Stimulated activated CD8-positive, alpha-beta memory T cell treated with anti-CD3 and anti-CD28 coated beads, Interleukin-4, amount 100 ng/mL, for 48 hours (primary cell): ENCODE data around the gene TTF1.

Experiments used
- DNase-seq: peaks from one replicate; pipeline ENCODE4 v3.0.0-alpha.2; 2020

Gene TTF1

DNA sequence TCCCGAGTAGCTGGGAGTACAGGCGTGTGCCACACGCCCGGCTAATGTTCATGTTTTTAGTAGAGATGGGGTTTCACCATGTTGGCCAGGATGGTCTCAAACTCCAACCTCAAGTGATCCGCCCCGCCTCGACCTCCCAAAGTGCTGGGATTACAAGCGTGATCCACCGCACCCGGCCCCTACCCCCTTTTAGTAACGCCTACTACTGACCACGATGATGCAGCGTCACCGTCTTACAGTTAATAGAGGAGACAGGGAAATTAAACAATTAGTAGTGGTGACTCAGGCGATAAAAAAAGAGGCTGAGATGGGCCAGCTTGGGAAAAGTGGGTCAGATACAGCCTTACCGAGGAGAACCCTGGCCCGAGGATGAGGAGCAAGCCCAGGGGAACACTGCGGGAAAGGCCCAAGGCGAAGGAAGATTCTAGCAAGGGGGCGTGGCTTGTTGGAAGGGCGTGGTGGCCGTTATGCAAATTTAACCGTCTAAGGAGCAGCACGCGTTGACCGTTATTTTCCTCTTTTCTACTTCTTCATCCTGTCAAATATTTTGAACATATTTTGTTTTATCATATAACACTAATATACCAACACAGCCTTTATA, 50.2 kb downstream of the TTF1 start:
- DNase-seq: no peak

DNA sequence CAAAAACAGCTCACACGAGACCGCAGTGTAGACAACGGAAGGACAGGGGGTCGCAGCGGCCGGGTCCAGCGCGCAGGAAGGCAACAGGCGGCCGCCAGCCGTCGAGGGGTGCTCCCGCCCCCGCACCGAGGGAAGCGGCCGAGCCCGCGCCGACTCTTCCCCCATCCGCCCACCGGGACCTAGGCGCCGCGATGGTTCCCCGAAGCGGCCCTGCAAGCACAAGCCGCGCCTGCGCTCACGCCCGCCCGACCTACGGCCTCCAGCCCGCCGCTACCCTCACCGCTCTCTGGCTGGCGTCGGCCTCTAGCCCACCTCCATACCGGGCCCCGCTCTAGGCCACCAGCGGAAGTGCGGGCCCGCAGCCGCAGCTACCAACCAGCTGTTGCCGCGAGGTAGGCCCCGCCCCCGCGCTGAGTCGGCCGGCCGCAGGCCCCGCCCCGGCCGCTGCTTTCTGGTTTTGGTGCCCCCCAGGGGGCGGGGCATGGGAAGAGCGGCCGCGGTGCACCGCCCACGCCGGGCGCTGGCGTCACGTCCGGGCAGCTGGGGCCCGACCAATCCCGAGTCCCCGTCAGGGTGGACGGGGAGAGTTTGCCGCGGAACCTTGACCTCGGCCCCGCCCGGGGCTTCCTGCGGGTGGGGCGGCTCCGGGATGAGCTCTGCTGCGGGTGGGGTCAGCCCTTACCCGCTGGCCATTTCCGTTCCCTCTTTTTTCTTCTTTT, 51.8 kb downstream of the TTF1 start, which contains the start of gene SETX:
SETX (minus strand) TSS at position 350 of the 719 bp plus-strand sequence. CDS start 5,558 bp downstream, outside the sequence.
- peak; percentile 98 for DNase-seq

DNA sequence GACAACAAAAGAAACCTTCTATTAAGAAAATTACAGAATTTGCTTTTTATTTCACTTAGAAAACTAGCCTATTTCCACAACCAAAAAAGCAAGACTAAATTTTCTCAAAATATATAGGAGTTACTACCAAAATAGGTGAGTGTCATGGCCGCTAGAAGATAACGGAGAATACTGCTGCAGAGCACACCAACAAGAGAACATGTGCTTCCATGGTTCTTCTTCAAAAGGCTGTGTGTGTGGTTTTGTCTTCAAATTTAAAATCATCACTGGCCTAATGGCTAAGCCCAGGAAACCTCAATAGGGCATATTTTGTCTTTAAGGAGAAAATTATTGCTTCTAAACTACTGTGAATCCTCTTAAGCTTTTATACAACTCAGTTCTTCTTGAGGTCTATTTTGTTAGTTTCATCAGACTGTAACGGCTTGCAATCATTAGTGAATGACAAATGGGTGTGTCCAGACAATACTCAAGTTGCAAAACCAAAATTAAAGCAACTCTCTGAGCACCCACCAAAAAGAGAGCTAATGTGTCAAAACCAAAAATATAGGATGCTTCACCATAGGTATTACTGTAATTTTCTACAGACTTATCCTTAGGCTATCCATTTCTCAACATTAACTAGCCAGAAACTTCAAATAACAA, 55.1 kb downstream of the TTF1 start:
- no peak for DNase-seq

DNA sequence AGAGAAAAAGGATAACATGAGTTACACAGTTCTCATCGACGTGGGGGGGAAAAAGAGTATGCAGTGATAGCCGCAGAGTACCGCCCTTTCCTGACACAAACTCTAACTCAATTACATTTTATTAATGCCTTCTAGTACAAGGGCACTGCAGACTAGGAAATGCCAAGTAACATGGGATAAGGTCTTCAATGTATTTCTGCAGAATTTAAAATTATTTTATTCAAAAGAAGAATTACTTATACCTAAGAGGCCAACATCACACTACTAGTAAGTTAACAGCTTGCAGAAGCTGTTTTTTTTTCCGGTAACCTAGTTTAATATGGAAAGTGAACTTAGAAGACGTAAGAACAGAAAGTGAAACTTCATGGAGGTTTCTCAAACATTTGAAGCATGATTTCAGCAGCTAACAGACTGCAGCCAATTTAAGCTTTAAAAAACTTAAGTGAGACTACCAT, 55.8 kb downstream of the TTF1 start:
- peak; percentile 37 for DNase-seq

DNA sequence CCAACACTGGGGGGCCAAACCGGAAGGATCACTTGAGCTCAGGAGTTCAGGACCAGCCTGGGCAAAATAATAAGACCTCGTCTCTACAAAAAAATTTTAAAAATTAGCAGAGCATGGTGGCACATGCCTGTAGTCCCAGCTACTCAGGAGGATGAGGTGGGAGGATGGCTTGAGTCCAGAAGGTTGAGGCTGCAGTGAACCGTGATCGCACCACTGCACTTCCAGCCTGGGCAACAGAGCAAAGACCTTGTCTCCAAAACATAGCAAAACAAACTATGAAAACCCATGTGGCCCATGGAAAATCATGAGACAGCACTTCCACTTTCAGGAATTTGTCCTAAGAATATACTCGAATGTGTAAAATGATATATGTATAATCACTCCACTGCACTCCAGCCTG, 58.0 kb downstream of the TTF1 start:
- DNase-seq: no peak

DNA sequence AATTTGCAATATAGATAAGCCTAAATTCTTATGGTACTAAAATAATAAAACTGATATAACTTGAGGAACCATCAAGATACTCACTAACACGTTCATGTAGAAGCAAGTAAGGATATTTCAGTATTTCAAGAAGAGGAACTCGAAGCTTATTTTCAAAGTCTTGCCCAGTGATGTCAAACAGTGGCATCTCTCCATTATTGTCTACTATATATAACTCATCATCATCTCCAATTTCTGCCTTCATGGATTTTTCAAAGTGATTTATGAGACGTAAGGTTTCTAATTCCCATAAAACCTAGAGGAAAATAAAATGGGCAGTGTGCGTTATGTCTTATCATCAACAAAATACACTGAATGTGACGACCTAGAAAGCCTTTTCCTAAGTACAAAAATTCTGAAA, 60.5 kb downstream of the TTF1 start:
- DNase-seq: no peak

DNA sequence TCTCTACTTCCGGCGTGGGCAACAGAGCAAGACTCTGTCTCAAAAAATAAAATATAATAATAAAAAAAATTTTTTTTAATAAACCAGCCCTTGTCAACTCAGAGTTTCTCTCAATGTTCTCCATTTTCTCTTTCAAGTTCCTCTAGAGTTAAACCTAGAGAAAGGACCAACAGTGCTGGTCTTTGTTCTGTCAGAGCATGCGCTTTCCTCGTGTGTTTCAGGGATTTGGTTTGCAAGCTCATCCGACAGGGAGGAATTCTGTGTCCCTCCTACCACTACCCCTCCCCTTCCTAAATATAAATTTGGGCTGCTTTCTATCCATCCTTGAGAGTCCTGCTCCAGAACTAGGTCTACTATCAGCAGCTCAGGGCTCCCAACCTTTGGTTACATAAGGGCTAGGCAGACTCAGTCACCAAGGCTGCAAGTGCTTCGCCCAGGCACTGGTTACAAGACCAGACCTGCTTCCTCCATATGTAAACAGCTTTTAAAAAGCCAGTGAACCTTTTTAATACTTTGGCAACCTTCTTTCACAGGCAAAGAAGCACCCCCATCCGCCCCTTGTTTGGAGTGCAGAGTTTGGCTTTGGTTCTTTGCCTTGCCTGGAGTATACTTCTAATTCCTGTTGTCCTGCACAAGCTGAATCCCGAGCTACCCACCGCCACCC, 65.3 kb downstream of the TTF1 start:
- DNase-seq: no peak

DNA sequence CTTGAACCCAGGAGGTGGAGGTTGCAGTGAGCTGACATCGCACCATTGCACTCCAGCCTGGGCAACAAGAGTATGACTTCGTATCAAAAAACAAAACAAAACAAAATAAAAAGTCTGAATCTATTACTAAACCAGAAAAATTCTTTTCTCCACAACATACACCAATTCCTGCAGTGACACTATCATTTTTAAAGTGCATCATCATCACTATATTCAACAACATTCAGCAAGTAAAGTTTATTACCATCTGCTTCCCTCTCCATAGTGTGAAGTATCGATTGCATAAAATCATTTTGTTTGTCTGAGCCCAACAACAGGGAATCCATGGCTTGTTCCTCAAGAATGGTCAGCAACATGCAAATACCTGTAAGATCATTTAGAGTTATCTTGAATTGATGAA, 72.3 kb downstream of the TTF1 start:
- DNase-seq: no peak

DNA sequence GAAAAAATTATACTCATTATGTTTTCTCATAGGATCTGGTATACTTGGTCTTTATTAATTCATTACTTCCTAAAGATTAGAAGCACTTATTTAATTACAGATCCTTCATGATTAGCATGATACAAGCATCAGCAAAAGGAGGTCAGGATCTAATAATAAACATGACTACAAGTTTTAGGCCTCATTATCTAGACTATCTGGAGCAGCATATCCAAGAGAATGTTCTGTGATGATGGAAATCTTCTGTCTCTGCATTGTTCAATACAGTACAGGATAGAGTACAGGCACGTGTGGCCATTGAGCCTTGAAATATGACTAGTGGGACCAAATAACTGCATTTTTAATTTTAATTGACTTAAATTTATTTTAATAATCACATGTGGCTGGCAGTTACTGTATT, 73.1 kb downstream of the TTF1 start:
- DNase-seq: no peak

DNA sequence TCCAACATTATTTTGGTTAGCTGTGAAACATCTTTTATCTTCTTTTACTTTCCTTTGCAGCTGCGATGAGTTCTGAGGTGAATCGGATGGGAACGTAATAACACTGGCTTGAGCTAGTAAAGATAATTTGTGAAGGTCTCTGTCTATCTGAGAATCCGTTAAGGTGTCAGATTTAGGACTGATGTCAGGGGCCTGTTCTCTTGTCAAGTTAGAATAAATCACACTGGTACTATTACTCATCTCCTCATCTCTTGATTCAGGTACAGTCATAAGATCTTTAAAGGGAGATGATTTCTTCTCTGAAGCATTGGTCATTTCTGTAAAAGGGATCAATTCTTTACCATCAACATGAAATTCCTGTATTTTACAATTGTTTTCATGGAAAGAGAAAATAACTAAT, 78.1 kb downstream of the TTF1 start:
- no peak for DNase-seq

DNA sequence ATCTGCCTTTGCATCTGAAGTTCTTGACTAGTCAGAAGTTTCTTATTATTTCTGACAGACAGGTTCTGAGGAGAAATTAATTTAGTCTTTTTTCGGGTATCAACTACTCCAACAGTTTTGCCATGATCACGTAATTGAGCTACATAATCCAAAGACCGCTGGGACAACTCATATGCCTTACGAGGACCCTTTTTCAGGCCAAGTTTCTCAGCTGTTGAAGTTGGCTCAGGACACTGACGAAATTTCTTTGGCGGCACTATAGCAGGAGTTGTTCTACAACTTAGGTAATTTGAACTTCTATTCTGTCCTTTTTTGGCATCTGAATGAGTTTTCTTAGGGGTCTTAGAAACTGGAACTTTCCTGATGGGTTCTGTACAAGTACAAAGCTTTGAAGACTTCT, 79.1 kb downstream of the TTF1 start:
- DNase-seq: no peak
